Measurements from ENCODE around the gene SPDYE4.

DNA sequence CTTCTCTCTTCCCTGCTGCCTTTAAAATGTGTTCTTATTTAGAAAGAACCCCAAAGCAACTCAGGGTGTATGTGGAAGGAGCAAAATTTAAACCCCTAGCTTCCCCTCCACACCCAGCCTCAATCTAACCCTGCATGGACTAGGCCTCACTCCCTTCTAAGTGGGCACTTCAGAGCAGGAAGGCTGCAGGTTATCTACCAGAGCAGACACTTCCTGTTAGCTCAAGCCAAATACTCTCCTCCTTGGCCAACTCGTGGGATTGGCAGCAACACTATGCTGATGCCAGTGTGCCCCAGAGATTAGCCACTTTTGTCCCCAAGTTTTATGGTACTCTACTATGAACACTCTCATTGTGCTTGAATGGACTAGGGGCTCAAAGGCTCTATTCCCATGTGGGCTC, 49.3 kb downstream of the SPDYE4 start:
- TF ChIP-seq, protein P1, sequence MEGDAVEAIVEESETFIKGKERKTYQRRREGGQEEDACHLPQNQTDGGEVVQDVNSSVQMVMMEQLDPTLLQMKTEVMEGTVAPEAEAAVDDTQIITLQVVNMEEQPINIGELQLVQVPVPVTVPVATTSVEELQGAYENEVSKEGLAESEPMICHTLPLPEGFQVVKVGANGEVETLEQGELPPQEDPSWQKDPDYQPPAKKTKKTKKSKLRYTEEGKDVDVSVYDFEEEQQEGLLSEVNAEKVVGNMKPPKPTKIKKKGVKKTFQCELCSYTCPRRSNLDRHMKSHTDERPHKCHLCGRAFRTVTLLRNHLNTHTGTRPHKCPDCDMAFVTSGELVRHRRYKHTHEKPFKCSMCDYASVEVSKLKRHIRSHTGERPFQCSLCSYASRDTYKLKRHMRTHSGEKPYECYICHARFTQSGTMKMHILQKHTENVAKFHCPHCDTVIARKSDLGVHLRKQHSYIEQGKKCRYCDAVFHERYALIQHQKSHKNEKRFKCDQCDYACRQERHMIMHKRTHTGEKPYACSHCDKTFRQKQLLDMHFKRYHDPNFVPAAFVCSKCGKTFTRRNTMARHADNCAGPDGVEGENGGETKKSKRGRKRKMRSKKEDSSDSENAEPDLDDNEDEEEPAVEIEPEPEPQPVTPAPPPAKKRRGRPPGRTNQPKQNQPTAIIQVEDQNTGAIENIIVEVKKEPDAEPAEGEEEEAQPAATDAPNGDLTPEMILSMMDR (conservative IDR thresholded peaks at IDR 0.05 in 1 of 2, IDR thresholded peaks at IDR 0.05 in 1 of 2; ENCODE audit: low read depth in 1 of 2, low read length in 2 of 2): no peak
- TF ChIP-seq EZH2 (IDR thresholded peaks at IDR 0.05; ENCODE audit: low read length, missing control alignments): no peak
